H9 (cell line): ENCODE data around the gene MTOR. TPM values are rescaled to one million over a fixed set of nuclear protein-coding genes. Genes with fewer than 3 reads are reported as not detected.

ENCODE experiments used
- DNase-seq: peaks from one replicate; pipeline ENCODE4 v3.0.0-alpha.2; 2017
- H2AFZ ChIP-seq: one replicate; pipeline ENCODE4 v1.6.1; 2013; ENCODE audit warnings: mild to moderate bottlenecking, low read length, control low read depth, moderate library complexity
- H2AK5ac ChIP-seq: 2 replicates; pipeline ENCODE4 v1.6.1; 2013; ENCODE audit warnings: low read length, control low read depth, mixed read lengths; ENCODE audit not compliant: insufficient read length
- H2BK120ac ChIP-seq: one replicate; pipeline ENCODE4 v1.6.1; 2013; ENCODE audit warnings: low read depth, mild to moderate bottlenecking, low read length, control low read depth, inconsistent platforms; ENCODE audit not compliant: poor library complexity, severe bottlenecking
- H2BK12ac ChIP-seq: 2 replicates; pipeline ENCODE4 v1.6.1; 2013; ENCODE audit warnings: low read length, control low read depth, mixed read lengths, low read depth; ENCODE audit not compliant: insufficient read length
- H2BK15ac ChIP-seq: 2 replicates; pipeline ENCODE4 v1.6.1; 2013; ENCODE audit warnings: low read depth, low read length, control low read depth
- H2BK20ac ChIP-seq: one replicate; pipeline ENCODE4 v1.6.1; 2013; ENCODE audit warnings: low read depth, mild to moderate bottlenecking, low read length, control low read depth, inconsistent platforms; ENCODE audit not compliant: poor library complexity, severe bottlenecking
- H2BK5ac ChIP-seq: 2 replicates; pipeline ENCODE4 v1.6.1; 2013; ENCODE audit warnings: low read length, control low read depth, mixed read lengths; ENCODE audit not compliant: insufficient read length
- H3K14ac ChIP-seq: 2 replicates; pipeline ENCODE4 v1.6.1; 2013; ENCODE audit warnings: low read length, control low read depth; ENCODE audit not compliant: insufficient read depth
- H3K18ac ChIP-seq: 2 replicates; pipeline ENCODE4 v1.6.1; 2013; ENCODE audit warnings: low read depth, mild to moderate bottlenecking, mixed read lengths, low read length, control low read depth; ENCODE audit not compliant: insufficient read length
- H3K23ac ChIP-seq: 2 replicates; pipeline ENCODE4 v1.6.1; 2013; ENCODE audit warnings: low read length, control low read depth, mixed read lengths, low read depth; ENCODE audit not compliant: insufficient read length
- H3K23me2 ChIP-seq: 2 replicates; pipeline ENCODE4 v1.6.1; 2013; ENCODE audit warnings: low read depth, mild to moderate bottlenecking, mixed read lengths, low read length, control low read depth; ENCODE audit not compliant: insufficient read length, poor library complexity, severe bottlenecking
- H3K27ac ChIP-seq: 2 replicates; pipeline ENCODE4 v1.5.1; 2013; ENCODE audit warnings: low read length, control low read depth, mixed read lengths, low read depth; ENCODE audit not compliant: insufficient read length
- H3K27me3 ChIP-seq: 2 replicates; pipeline ENCODE4 v1.6.1; 2013; ENCODE audit warnings: low read length, control low read depth, inconsistent platforms; ENCODE audit not compliant: insufficient read depth
- H3K4ac ChIP-seq: 2 replicates; pipeline ENCODE4 v1.6.1; 2013; ENCODE audit warnings: low read depth, mild to moderate bottlenecking, control low read depth, inconsistent platforms, low read length, moderate library complexity
- H3K4me1 ChIP-seq: 2 replicates; pipeline ENCODE4 v1.6.1; 2013; ENCODE audit warnings: low read length, control low read depth, inconsistent platforms; ENCODE audit not compliant: insufficient read depth
- H3K4me2 ChIP-seq: 2 replicates; pipeline ENCODE4 v1.6.1; 2013; ENCODE audit warnings: low read length, control low read depth, mixed read lengths; ENCODE audit not compliant: insufficient read length, insufficient read depth
- H3K56ac ChIP-seq: 2 replicates; pipeline ENCODE4 v1.6.1; 2013; ENCODE audit warnings: low read depth, mild to moderate bottlenecking, mixed read lengths, low read length, control low read depth; ENCODE audit not compliant: insufficient read length
- H3K79me1 ChIP-seq: 2 replicates; pipeline ENCODE4 v1.6.1; 2013; ENCODE audit warnings: low read depth, mild to moderate bottlenecking, moderate library complexity, low read length, control low read depth, inconsistent platforms; ENCODE audit not compliant: insufficient read depth, poor library complexity, severe bottlenecking
- H3K79me2 ChIP-seq: 2 replicates; pipeline ENCODE4 v1.6.1; 2013; ENCODE audit warnings: low read length, control low read depth, inconsistent platforms; ENCODE audit not compliant: insufficient read depth
- H3K9ac ChIP-seq: 2 replicates; pipeline ENCODE4 v1.6.1; 2013; ENCODE audit warnings: low read length, control low read depth, mixed read lengths; ENCODE audit not compliant: insufficient read length; ENCODE audit errors: extremely low read depth
- H3K9me3 ChIP-seq: one replicate; pipeline ENCODE4 v1.6.1; 2013; ENCODE audit warnings: low read depth, low read length, inconsistent platforms; ENCODE audit not compliant: control insufficient read depth
- H3T11ph ChIP-seq: one replicate; pipeline ENCODE4 v1.6.1; 2013; ENCODE audit warnings: mild to moderate bottlenecking, low read length, control low read depth, inconsistent platforms
- H4K20me1 ChIP-seq: one replicate; pipeline ENCODE4 v1.6.1; 2013; ENCODE audit not compliant: control insufficient read depth, insufficient read length, insufficient read depth
- H4K5ac ChIP-seq: 2 replicates; pipeline ENCODE4 v1.6.1; 2013; ENCODE audit warnings: low read depth, mild to moderate bottlenecking, mixed read lengths, low read length, control low read depth; ENCODE audit not compliant: insufficient read length
- H4K8ac ChIP-seq: replicated peaks from 2 replicates; pipeline ENCODE4 v1.6.1; 2013; ENCODE audit warnings: low read length, control low read depth, mixed read lengths, low read depth; ENCODE audit not compliant: insufficient read length
- H4K91ac ChIP-seq: 2 replicates; pipeline ENCODE4 v1.6.1; 2013; ENCODE audit warnings: low read depth, mild to moderate bottlenecking, moderate library complexity, mixed read lengths, low read length, control low read depth; ENCODE audit not compliant: insufficient read length
- H3K27ac Mint-ChIP-seq, 3 experiments: 2 replicates in 2 of 3; 3 replicates in 1 of 3; pipeline ENCODE4 v1.8.0; 2020 to 2021; ENCODE audit warnings: mixed read lengths in 3 of 3, mild to moderate bottlenecking in 1 of 3, moderate library complexity in 1 of 3
- H3K27me3 Mint-ChIP-seq: 2 replicates; pipeline ENCODE4 v1.8.0; 2021; ENCODE audit warnings: low read depth, mild to moderate bottlenecking, moderate library complexity, mixed read lengths
- H3K36me3 Mint-ChIP-seq, 3 experiments: 2 replicates in 2 of 3; 3 replicates in 1 of 3; pipeline ENCODE4 v1.8.0; 2020 to 2021; ENCODE audit warnings: low read depth in 3 of 3, mixed read lengths in 3 of 3; ENCODE audit not compliant: insufficient read depth in 1 of 3
- H3K4me1 Mint-ChIP-seq, 2 experiments: 2 replicates each; pipeline ENCODE4 v1.8.0; 2020; ENCODE audit warnings: mixed read lengths in 2 of 2
- H3K4me3 Mint-ChIP-seq, 2 experiments: 2 replicates in 1 of 2; 3 replicates in 1 of 2; pipeline ENCODE4 v1.8.0; 2020 to 2021; ENCODE audit warnings: mild to moderate bottlenecking in 2 of 2, mixed read lengths in 2 of 2, moderate library complexity in 1 of 2
- H3K9me3 Mint-ChIP-seq, 2 experiments: 2 replicates in 1 of 2; 3 replicates in 1 of 2; pipeline ENCODE4 v1.8.0; 2020; ENCODE audit warnings: mild to moderate bottlenecking in 2 of 2, mixed read lengths in 2 of 2, moderate library complexity in 1 of 2
- CTCF ChIP-seq: fragments of 200-600 bp; sonication (generic); conservative IDR thresholded peaks from 3 replicates; pipeline ENCODE4 v1.8.0; 2021; ENCODE audit warnings: antibody characterized with exemption, mild to moderate bottlenecking
- WGBS: extraction: QIAGEN DNeasy Blood & Tissue Kit; methylation state at CpG from one replicate; pipeline ENCODE4 v1.1.7; 2013; ENCODE audit warnings: missing lambda C conversion rate, low lambda C conversion rate, mixed read lengths; ENCODE audit not compliant: insufficient read length; ENCODE audit errors: extremely low coverage; 5-methylcytosine and 5-hydroxymethylcytosine counted together
- total RNA-seq: library from RNA; stranded (reverse); gene quantifications from 2 replicates; pipeline ENCODE4 v1.2.1, GENCODE V29; 2021

MTOR gene
- total RNA-seq, 1 experiment from 2014 or later, result 67.5 TPM

GRCh38 chr1:11289064-11289463 is 26.7 kb upstream of the MTOR start:
- Histone ChIP-seq H3K27ac (no peak overlapping the region), H3K9me3 (no peaks in the 10 kb centered on the region), H4K20me1 (no peaks in the 10 kb centered on the region), H3K79me1 (peaks cover under 1% of the 10 kb centered on the region), H2BK20ac (no peak overlapping the region), H3K4me2 (no peak overlapping the region), H3K4ac (no peak overlapping the region), H3K79me2 (no peaks in the 10 kb centered on the region), H2BK15ac (no peak overlapping the region), H3K23me2 (no peaks in the 10 kb centered on the region), H2BK5ac (no peak overlapping the region), H2BK120ac (no peak overlapping the region), H2AFZ (no peak overlapping the region), H3K9ac (no peak overlapping the region), H3T11ph (no peak overlapping the region), H4K5ac (no peak overlapping the region), H3K56ac (no peak overlapping the region), H4K91ac (no peak overlapping the region), H3K4me1 (peaks cover 17% of the 10 kb centered on the region; the same call in 1 of the 2 replicates), H3K14ac (no peak overlapping the region), H2AK5ac (no peak overlapping the region), H2BK12ac (no peak overlapping the region), H3K18ac (no peak overlapping the region), H3K27me3 (no peaks in the 10 kb centered on the region), H3K23ac (no peak overlapping the region), H4K8ac (no peak overlapping the region)
- Mint-ChIP-seq H3K27me3 (no peaks in the 10 kb centered on the region), H3K4me3 (no peak overlapping the region), H3K27ac (peak overlapping the region in 1 of 3 experiments; percentile 12; a peak in 3 of 7 replicates), H3K4me1 (peaks cover 46 to 53% of the 10 kb centered on the region in 2 experiments), H3K9me3 (no peaks in the 10 kb centered on the region; a peak in 1 of 5 replicates), H3K36me3 (peaks cover 6 to 39% (median 13%) of the 10 kb centered on the region in 3 experiments; a peak in 6 of 7 replicates)
- WGBS, result no CpG with 5 or more reads among the region's 5 CpGs
- TF ChIP-seq CTCF, result no peak
- no peak for DNase-seq
